Dedifferentiated amniotic fluid mesenchymal stem cell (primary cell): ENCODE measurements around the gene JARID2.
"Not testable (repeated sequence)": the region's sequence is repeated elsewhere in the genome, so short reads cannot be mapped to it uniquely, and the experiment has no call there.

Source experiments
- DNase-seq: peaks from one replicate; pipeline ENCODE4 v3.0.0-alpha.2; 2016; ENCODE audit errors: extremely low spot score

Gene JARID2

GRCh38 chr6:15543332-15543917 is 297.6 kb downstream of the JARID2 start:
- DNase-seq = not testable (repeated sequence)

- no peak for DNase-seq
Measured at GRCh38 chr6:15544321-15544900, 298.5 kb downstream of the JARID2 start.

GRCh38 chr6:15546591-15546990 is 300.7 kb downstream of the JARID2 start:
- no peak for DNase-seq

- DNase-seq = no peak
Measured at GRCh38 chr6:15547400-15547799, 301.5 kb downstream of the JARID2 start.

- no peak for DNase-seq
Measured at GRCh38 chr6:15549371-15549770, 303.5 kb downstream of the JARID2 start.

GRCh38 chr6:15550546-15551123 is 304.8 kb downstream of the JARID2 start:
- DNase-seq = no peak

GRCh38 chr6:15551262-15551661 is 305.4 kb downstream of the JARID2 start:
- no peak for DNase-seq

GRCh38 chr6:15551798-15552197 is 305.9 kb downstream of the JARID2 start:
- no peak for DNase-seq

- no peak for DNase-seq
Measured at GRCh38 chr6:15553031-15553430, 307.2 kb downstream of the JARID2 start.

- no peak for DNase-seq
Measured at GRCh38 chr6:15553736-15554294, 307.9 kb downstream of the JARID2 start.

GRCh38 chr6:15554728-15555100 is 308.8 kb downstream of the JARID2 start:
- no peak for DNase-seq

GRCh38 chr6:15555101-15556038 is 309.5 kb downstream of the JARID2 start:
- no peak for DNase-seq

- DNase-seq = no peak
Measured at GRCh38 chr6:15556711-15557110, 310.8 kb downstream of the JARID2 start.

GRCh38 chr6:15557174-15557573 is 311.3 kb downstream of the JARID2 start:
- no peak for DNase-seq

- no peak for DNase-seq
Measured at GRCh38 chr6:15560713-15561112, 314.8 kb downstream of the JARID2 start.

GRCh38 chr6:15561447-15562199 is 315.8 kb downstream of the JARID2 start:
- no peak for DNase-seq

GRCh38 chr6:15562977-15563376 is 317.1 kb downstream of the JARID2 start:
- no peak for DNase-seq

GRCh38 chr6:15569035-15569995 is 323.4 kb downstream of the JARID2 start:
- DNase-seq = no peak

GRCh38 chr6:15570171-15570570 is 324.3 kb downstream of the JARID2 start:
- DNase-seq = no peak
